LNCaP clone FGC (cell line): ENCODE data around the gene HIVEP3.
A peak's percentile ranks its signal among the peaks of the same experiment; 100 is the strongest.
"Not testable (repeated sequence)": the region's sequence is repeated elsewhere in the genome, so short reads cannot be mapped to it uniquely, and the experiment has no call there.

Experiments
- DNase-seq: peaks from one replicate; pipeline ENCODE4 v3.0.0-alpha.2; 2011; ENCODE audit warnings: low read depth
- H3K4me3 ChIP-seq: 2 replicates; pipeline ENCODE4 v1.5.1; 2011; ENCODE audit warnings: mild to moderate bottlenecking, low read depth, low read length, control low read depth
- TF ChIP-seq, protein P1 (sequence below): IDR thresholded peaks from 2 replicates; pipeline ENCODE4 v1.5.1; 2012; ENCODE audit warnings: mild to moderate bottlenecking; ENCODE audit not compliant: control insufficient read depth, insufficient read depth; ENCODE audit errors: extremely low read depth

Gene HIVEP3

DNA sequence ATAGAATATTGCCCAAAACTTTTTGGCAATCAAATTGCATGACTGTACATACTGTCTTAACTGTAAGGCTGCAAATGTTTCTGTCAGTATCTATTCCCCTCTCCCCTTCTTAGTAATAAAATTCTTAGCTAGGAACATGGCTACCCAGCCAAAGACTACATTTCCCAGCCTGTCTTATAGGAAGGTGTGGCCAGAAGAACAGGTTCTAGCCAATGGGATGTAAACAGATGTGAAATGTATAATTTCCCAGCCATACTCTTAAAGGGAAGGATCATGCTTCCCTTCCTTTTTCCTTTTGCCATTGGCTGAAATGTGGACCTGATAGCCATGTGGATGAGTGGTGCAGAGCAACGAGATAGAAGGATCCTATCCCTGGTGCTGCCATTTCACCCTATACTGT, 7.0 kb upstream of the HIVEP3 start:
- no peak overlapping the region for H3K4me3 ChIP-seq
- no peak for DNase-seq
- TF ChIP-seq, protein P1, sequence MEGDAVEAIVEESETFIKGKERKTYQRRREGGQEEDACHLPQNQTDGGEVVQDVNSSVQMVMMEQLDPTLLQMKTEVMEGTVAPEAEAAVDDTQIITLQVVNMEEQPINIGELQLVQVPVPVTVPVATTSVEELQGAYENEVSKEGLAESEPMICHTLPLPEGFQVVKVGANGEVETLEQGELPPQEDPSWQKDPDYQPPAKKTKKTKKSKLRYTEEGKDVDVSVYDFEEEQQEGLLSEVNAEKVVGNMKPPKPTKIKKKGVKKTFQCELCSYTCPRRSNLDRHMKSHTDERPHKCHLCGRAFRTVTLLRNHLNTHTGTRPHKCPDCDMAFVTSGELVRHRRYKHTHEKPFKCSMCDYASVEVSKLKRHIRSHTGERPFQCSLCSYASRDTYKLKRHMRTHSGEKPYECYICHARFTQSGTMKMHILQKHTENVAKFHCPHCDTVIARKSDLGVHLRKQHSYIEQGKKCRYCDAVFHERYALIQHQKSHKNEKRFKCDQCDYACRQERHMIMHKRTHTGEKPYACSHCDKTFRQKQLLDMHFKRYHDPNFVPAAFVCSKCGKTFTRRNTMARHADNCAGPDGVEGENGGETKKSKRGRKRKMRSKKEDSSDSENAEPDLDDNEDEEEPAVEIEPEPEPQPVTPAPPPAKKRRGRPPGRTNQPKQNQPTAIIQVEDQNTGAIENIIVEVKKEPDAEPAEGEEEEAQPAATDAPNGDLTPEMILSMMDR = no peak

- TF ChIP-seq, protein P1 = no peak
- no peak for DNase-seq
- H3K4me3 ChIP-seq = no peak overlapping the region
These were observed 6.2 kb upstream of the HIVEP3 start for GRCh38 chr1:41924911-41925310.

DNA sequence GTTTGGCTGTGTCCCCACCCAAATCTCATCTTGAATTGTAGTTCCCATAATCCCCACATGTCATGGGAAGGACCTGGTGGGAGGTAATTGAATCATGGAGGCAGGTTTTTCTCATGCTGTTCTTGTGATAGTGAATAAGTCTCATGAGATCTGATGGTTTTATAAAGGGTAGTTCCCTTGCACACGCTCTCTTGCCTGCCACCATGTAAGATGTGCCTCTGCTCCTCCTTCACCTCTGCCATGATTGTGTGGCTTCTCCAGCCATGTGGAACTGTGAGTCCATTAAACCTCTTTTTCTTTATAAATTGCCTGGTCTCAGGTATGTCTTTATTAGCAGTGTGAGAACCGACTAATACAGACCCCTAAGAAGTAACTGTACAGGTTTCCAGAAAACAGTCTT, 2.5 kb upstream of the HIVEP3 start:
- not testable (repeated sequence) for DNase-seq, H3K4me3 ChIP-seq

- TF ChIP-seq, protein P1 = no peak
- H3K4me3 ChIP-seq = no peak overlapping the region
- no peak for DNase-seq
These were observed 1.9 kb upstream of the HIVEP3 start for GRCh38 chr1:41920658-41921057.

DNA sequence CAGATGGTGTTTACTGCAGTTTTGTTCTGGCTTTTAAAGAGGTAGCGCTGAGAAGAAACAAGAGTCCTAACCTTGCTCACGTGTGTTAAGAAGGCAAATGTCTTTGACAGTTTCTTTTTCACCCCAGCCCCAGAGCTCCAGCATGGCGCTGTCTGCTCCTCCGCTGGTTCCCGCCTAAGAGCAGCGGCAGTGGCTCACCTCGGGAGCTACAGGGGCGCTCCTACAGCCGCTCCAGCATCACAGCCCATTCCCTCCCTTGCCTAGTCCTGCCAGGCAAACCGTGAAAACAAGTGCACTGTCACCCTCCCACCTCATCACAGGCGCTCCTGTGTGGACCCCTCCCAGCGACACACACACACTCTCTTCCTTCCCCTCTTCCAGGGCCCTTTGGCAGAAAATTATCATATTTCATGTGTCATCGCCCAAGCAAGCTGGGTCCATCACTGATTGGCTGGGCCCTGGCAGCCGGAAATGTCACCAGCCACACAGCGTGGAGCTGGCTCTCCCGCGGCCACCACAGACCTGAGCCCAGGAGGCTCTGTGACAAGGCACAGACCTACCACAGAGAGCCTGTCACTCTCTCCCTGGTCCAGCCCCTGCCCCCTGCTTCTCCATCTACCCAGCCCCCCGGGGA, 1.2 kb upstream of the HIVEP3 start:
- TF ChIP-seq, protein P1 = no peak
- no peak for DNase-seq
- no peak overlapping the region for H3K4me3 ChIP-seq

- TF ChIP-seq, protein P1 = no peak
- no peak for DNase-seq
- H3K4me3 ChIP-seq = no peak overlapping the region
These were observed 409 bp upstream of the HIVEP3 start for GRCh38 chr1:41919131-41919530.

DNA sequence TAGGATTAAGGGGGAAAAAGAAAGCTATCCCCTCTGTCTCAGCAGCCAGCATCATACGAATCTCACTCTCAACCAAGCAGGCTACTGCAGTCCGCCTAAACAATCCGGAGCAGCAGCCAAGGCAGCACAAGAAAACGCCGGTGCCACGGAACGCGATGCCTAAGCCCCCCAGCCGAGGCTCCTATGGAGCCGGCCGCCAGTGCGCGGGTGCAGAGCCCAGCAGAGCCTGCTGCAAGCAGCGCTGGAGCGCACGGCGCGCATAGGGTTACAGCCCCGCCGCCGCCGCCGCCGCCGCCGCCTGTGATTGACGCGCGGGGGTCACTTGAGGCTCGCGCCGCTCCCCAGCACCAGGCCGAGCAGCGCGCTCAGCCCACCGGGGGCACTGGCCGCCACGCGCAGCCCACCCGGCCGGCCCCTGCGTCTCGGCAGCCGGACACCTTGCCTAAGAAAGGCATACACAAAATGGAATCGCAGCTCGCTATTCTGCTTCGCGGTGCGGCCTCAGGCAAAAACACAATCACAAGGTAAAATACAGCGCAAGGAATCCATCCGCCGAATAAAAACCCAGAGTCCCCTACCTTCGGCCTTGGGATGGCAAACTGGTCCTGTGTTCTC, 780 bp downstream of the HIVEP3 start:
- H3K4me3 ChIP-seq = peak overlapping the region; percentile 53
- TF ChIP-seq, protein P1 = no peak
- no peak for DNase-seq
